ENCODE data around the gene SLC30A2. TPM values are rescaled to one million over a fixed set of nuclear protein-coding genes. Genes with fewer than 3 reads are reported as not detected.

The SLC30A2 gene
- polyA plus RNA-seq, 2 of the 4 experiments (the other 2 are of a cell fraction) = not detected

DNA sequence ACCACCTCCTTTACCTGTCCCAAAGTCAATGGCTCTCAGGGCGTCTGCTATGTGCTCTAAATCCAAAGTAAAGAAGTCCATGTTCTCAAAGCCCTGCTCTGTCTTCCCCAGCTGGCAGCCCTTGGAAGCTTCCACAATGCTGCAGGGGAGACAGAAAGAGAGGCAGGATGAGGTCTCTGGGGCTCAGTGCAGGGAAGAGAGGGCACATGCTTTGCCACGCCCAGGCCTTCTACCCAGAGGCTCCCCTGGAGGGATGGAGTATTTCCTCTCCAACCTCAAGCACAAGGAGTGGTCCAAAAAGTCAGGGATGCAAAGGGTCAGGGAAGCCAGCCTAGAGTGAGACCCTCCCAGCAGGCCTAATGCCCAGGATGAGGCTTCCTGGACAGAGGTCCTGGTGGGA, 11.3 kb upstream of the SLC30A2 start:
- H3K4me3 ChIP-seq = no peak overlapping the region
- POLR2A ChIA-PET = no interaction called here
- H3K9me3 ChIP-seq = no peaks in the 10 kb centered on the region
- FAIRE-seq (no peak), ATAC-seq (no peak), DNase-seq (ENCODE audit: low read depth in 1 of 2, low spot score in 1 of 2) (no peak)
- CTCF ChIA-PET = interaction anchor here (2.6 kb wide), 1 partner anchor 88 kb away, joined by 9 read pairs; no protein-coding TSS in a partner anchor
- no peak overlapping the region for H3K27ac ChIP-seq
- no peak for TF ChIP-seq CHD4 (IDR thresholded peaks at IDR 0.05; ENCODE audit: borderline replicate concordance)
- TF ChIP-seq TFCP2L1 (CRISPR knock-in tag; IDR thresholded peaks at IDR 0.05) = no peak
- TF ChIP-seq, protein P1, sequence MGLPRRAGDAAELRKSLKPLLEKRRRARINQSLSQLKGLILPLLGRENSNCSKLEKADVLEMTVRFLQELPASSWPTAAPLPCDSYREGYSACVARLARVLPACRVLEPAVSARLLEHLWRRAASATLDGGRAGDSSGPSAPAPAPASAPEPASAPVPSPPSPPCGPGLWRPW (IDR thresholded peaks at IDR 0.05) = no peak
- TF ChIP-seq ESRRA (IDR thresholded peaks at IDR 0.05; ENCODE audit: borderline replicate concordance, low read length) = no peak
- no peak for TF ChIP-seq POLR2A (IDR thresholded peaks at IDR 0.05; ENCODE audit: low read length)
- no peak for TF ChIP-seq HOXB13 (CRISPR knock-in tag; IDR thresholded peaks at IDR 0.05; ENCODE audit: low read depth)
- TF ChIP-seq, protein P2, sequence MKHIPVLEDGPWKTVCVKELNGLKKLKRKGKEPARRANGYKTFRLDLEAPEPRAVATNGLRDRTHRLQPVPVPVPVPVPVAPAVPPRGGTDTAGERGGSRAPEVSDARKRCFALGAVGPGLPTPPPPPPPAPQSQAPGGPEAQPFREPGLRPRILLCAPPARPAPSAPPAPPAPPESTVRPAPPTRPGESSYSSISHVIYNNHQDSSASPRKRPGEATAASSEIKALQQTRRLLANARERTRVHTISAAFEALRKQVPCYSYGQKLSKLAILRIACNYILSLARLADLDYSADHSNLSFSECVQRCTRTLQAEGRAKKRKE (CRISPR knock-in tag; IDR thresholded peaks at IDR 0.05; ENCODE audit: low read depth) = no peak
- TF ChIP-seq NFE2L2 (conservative IDR thresholded peaks at IDR 0.05; ENCODE audit: low read length) = no peak
- TF ChIP-seq EHMT2 (IDR thresholded peaks at IDR 0.05; ENCODE audit: low read depth) = no peak
- TF ChIP-seq, protein P3, sequence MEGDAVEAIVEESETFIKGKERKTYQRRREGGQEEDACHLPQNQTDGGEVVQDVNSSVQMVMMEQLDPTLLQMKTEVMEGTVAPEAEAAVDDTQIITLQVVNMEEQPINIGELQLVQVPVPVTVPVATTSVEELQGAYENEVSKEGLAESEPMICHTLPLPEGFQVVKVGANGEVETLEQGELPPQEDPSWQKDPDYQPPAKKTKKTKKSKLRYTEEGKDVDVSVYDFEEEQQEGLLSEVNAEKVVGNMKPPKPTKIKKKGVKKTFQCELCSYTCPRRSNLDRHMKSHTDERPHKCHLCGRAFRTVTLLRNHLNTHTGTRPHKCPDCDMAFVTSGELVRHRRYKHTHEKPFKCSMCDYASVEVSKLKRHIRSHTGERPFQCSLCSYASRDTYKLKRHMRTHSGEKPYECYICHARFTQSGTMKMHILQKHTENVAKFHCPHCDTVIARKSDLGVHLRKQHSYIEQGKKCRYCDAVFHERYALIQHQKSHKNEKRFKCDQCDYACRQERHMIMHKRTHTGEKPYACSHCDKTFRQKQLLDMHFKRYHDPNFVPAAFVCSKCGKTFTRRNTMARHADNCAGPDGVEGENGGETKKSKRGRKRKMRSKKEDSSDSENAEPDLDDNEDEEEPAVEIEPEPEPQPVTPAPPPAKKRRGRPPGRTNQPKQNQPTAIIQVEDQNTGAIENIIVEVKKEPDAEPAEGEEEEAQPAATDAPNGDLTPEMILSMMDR (IDR thresholded peaks at IDR 0.05) = no peak
- no peak for TF ChIP-seq FOSB (CRISPR knock-in tag; IDR thresholded peaks at IDR 0.05)
- no peak for TF ChIP-seq MAFK (IDR thresholded peaks at IDR 0.05; ENCODE audit: partially characterized antibody)
- TF ChIP-seq, protein P4, sequence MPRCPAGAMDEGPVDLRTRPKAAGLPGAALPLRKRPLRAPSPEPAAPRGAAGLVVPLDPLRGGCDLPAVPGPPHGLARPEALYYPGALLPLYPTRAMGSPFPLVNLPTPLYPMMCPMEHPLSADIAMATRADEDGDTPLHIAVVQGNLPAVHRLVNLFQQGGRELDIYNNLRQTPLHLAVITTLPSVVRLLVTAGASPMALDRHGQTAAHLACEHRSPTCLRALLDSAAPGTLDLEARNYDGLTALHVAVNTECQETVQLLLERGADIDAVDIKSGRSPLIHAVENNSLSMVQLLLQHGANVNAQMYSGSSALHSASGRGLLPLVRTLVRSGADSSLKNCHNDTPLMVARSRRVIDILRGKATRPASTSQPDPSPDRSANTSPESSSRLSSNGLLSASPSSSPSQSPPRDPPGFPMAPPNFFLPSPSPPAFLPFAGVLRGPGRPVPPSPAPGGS (IDR thresholded peaks at IDR 0.05) = no peak
- no peak for TF ChIP-seq JUN (IDR thresholded peaks at IDR 0.05)
- TF ChIP-seq, protein P5, sequence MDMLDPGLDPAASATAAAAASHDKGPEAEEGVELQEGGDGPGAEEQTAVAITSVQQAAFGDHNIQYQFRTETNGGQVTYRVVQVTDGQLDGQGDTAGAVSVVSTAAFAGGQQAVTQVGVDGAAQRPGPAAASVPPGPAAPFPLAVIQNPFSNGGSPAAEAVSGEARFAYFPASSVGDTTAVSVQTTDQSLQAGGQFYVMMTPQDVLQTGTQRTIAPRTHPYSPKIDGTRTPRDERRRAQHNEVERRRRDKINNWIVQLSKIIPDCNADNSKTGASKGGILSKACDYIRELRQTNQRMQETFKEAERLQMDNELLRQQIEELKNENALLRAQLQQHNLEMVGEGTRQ (IDR thresholded peaks at IDR 0.05) = no peak
- no peak for TF ChIP-seq BHLHE40 (IDR thresholded peaks at IDR 0.05; ENCODE audit: low read depth, low read length)
- TF ChIP-seq ZSCAN20 (CRISPR knock-in tag; IDR thresholded peaks at IDR 0.05) = no peak
- TF ChIP-seq ZFP36 (IDR thresholded peaks at IDR 0.05; ENCODE audit: borderline replicate concordance, partially characterized antibody) = no peak
- no peak for TF ChIP-seq MYC (IDR thresholded peaks at IDR 0.05; ENCODE audit: borderline replicate concordance, low read length)
- no peak for TF ChIP-seq PHF8 (IDR thresholded peaks at IDR 0.05; ENCODE audit: borderline replicate concordance, low read depth)
- 28% methylated on average over 2 of the region's 2 CpGs for WGBS (ENCODE audit: missing lambda C conversion rate)
- no peak overlapping the region for H3K4me2 ChIP-seq
- no peaks in the 10 kb centered on the region for H3K4me1 ChIP-seq

DNA sequence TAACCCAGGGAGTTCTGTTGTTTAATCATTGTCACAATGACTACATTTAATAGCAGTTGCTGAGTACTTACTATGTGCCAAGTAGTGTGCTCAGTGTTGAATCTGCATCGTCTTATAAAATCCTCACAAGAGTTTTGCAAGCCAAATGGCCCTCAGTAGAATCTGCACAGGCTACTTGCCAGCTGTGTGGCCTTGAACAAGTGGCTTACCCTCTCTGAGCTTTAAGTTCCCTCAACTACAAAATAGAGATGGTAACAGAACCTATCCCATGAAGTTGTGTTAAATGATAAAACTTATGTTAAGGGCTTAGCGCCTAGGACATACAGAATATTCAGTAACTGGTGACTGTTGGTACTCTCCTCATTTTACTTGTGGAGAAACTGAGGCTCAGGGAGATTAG, 9.1 kb upstream of the SLC30A2 start:
- ChIA-PET POLR2A (no interaction called here), CTCF (interaction anchor here (0.6 to 2.4 kb wide), 4 partner anchors 11 to 129 kb away, joined by 3 to 7 read pairs (median 5); no protein-coding TSS in a partner anchor)
- FAIRE-seq (no peak), ATAC-seq (no peak), DNase-seq (ENCODE audit: low read depth in 1 of 2, low spot score in 1 of 2) (no peak)
- WGBS (ENCODE audit: missing lambda C conversion rate) = 33% methylated on average over 2 of the region's 2 CpGs
- no peaks in the 10 kb centered on the region for H3K9me3 ChIP-seq
- H3K27ac ChIP-seq = no peak overlapping the region
- H3K4me3 ChIP-seq = no peak overlapping the region
- no peaks in the 10 kb centered on the region for H3K4me1 ChIP-seq
- no peak overlapping the region for H3K4me2 ChIP-seq
- TF ChIP-seq ZFP36 (IDR thresholded peaks at IDR 0.05; ENCODE audit: borderline replicate concordance, partially characterized antibody) (no peak), BHLHE40 (IDR thresholded peaks at IDR 0.05; ENCODE audit: low read depth, low read length) (no peak), FOSB (CRISPR knock-in tag; IDR thresholded peaks at IDR 0.05) (no peak), TFCP2L1 (CRISPR knock-in tag; IDR thresholded peaks at IDR 0.05) (no peak), HOXA7 (CRISPR knock-in tag; IDR thresholded peaks at IDR 0.05) (no peak), GATA3 (IDR thresholded peaks at IDR 0.05; ENCODE audit: borderline replicate concordance) (no peak), JUN (IDR thresholded peaks at IDR 0.05) (no peak), SMC3 (IDR thresholded peaks at IDR 0.05) (no peak), ZSCAN20 (CRISPR knock-in tag; IDR thresholded peaks at IDR 0.05) (no peak), RNF2 (IDR thresholded peaks at IDR 0.05; ENCODE audit: borderline replicate concordance, low read depth) (no peak), RFX5 (IDR thresholded peaks at IDR 0.05) (no peak), RARB (CRISPR knock-in tag; IDR thresholded peaks at IDR 0.05) (no peak), KDM1A (IDR thresholded peaks at IDR 0.05; ENCODE audit: low read depth) (no peak), EHF (CRISPR knock-in tag; IDR thresholded peaks at IDR 0.05) (no peak), SREBF2 (IDR thresholded peaks at IDR 0.05) (no peak)
- TF ChIP-seq, protein P3 (IDR thresholded peaks at IDR 0.05) = no peak
- TF ChIP-seq, protein P4 (IDR thresholded peaks at IDR 0.05) = no peak
- TF ChIP-seq, protein P1 (IDR thresholded peaks at IDR 0.05) = no peak
